Measurements from ENCODE around the gene PCDH18. TPM values are rescaled to one million over a fixed set of nuclear protein-coding genes. Genes with fewer than 3 reads are reported as not detected.

The PCDH18 gene
- total RNA-seq, 1 donor from 2014 or later = 1.2 TPM

DNA sequence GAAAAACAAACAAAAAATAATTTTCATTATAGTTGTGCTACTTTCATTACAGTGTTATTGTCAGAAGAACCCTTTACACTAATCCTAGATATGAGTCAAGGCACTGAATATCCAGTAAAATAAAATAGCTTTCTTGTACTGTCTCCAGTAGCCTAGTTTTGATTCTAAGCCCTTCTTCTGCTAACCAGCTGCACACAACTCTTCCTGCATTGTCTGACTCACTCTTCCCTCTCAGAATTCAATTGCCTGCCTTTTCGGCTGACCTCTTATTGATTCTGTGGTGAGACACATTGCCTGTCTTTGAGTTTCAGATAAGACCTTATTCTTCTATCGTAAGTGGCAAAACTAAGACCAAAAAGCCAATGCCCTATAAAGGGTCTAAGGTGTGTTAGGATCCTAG, 26.7 kb upstream of the PCDH18 start:
- TF ChIP-seq, protein P1, sequence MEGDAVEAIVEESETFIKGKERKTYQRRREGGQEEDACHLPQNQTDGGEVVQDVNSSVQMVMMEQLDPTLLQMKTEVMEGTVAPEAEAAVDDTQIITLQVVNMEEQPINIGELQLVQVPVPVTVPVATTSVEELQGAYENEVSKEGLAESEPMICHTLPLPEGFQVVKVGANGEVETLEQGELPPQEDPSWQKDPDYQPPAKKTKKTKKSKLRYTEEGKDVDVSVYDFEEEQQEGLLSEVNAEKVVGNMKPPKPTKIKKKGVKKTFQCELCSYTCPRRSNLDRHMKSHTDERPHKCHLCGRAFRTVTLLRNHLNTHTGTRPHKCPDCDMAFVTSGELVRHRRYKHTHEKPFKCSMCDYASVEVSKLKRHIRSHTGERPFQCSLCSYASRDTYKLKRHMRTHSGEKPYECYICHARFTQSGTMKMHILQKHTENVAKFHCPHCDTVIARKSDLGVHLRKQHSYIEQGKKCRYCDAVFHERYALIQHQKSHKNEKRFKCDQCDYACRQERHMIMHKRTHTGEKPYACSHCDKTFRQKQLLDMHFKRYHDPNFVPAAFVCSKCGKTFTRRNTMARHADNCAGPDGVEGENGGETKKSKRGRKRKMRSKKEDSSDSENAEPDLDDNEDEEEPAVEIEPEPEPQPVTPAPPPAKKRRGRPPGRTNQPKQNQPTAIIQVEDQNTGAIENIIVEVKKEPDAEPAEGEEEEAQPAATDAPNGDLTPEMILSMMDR (IDR thresholded peaks at IDR 0.05; ENCODE audit: insufficient read depth, low read length, poor library complexity, severe bottlenecking) = no peak
- DNase-seq (ENCODE audit: low read depth) = no peak

DNA sequence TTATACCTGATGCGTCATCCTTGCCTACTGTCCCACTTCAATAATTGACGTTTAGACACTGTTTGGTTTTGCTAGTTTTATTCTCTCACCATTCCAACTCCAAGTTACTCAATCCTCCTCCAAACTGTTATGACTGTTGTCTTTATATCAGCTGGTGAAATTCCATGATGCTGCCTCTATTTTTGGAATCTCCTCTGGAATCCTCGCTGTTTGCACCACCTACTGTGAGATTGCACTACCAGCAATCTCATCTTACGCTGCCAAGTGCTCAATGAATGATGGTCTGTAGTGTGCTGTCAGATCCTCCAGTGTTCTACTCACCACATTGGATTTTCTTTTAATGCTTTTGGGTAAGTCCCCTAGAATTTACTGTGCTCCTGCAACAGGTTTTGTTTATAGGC, 13.2 kb upstream of the PCDH18 start:
- H3K27me3 ChIP-seq (ENCODE audit: control insufficient read depth, insufficient read depth, low read length) = no peaks in the 10 kb centered on the region
- no peak overlapping the region for H3K4me3 ChIP-seq (ENCODE audit: low read depth, low read length)
- no peaks in the 10 kb centered on the region for H3K36me3 ChIP-seq (ENCODE audit: control insufficient read depth, insufficient read depth, low read length)
- no peak for DNase-seq (ENCODE audit: low read depth)
- TF ChIP-seq, protein P1 (IDR thresholded peaks at IDR 0.05; ENCODE audit: insufficient read depth, low read length, poor library complexity, severe bottlenecking) = no peak

More for the DNA sequence above, 26.7 kb upstream of the PCDH18 start:
- Histone ChIP-seq H3K4me3 (ENCODE audit: low read depth, low read length) (no peak overlapping the region), H3K27me3 (ENCODE audit: control insufficient read depth, insufficient read depth, low read length) (no peaks in the 10 kb centered on the region), H3K36me3 (ENCODE audit: control insufficient read depth, insufficient read depth, low read length) (no peaks in the 10 kb centered on the region)

DNA sequence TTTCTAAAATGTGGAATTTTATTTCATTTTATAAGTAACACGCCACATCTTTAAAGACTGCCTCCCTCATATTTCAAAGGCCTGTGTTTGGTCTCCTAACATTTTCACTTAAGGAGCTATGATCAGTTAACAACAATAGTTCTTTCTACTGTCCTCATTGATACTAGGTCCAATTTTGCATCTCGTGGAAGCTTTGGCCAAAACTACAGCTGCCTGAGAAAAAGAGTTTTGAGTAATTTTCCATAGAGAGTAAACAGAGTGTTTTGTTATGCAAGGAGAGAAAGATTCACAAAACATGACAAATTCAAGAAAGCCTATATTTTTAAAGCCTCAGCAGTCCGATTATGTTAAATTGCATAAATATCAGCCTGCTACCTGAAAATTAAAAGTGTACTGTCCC, 11.4 kb upstream of the PCDH18 start:
- DNase-seq (ENCODE audit: low read depth) = no peak
- Histone ChIP-seq H3K4me3 (ENCODE audit: low read depth, low read length) (no peak overlapping the region), H3K27me3 (ENCODE audit: control insufficient read depth, insufficient read depth, low read length) (no peaks in the 10 kb centered on the region), H3K36me3 (ENCODE audit: control insufficient read depth, insufficient read depth, low read length) (no peaks in the 10 kb centered on the region)
- TF ChIP-seq, protein P1 (IDR thresholded peaks at IDR 0.05; ENCODE audit: insufficient read depth, low read length, poor library complexity, severe bottlenecking) = no peak

DNA sequence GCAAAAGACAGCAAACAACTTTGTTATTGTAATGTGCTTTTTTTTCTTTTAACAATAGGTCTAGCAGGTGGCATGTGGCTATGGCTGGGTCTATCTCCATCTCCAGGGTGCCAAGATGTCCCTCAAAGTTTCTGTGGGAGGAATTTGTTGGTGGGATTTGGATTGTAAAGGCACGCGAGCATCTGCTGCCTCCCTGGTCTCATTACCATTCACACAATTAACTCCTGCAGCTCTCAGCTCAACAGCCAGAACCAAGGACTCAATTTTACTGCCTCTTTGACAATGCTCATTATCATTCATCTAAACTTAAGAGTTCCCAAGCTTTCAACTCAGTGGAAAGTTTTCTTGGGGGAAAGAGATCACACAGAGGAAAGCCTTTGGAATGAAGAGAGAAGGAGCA, 10.9 kb upstream of the PCDH18 start:
- H3K36me3 ChIP-seq (ENCODE audit: control insufficient read depth, insufficient read depth, low read length) = no peaks in the 10 kb centered on the region
- H3K27me3 ChIP-seq (ENCODE audit: control insufficient read depth, insufficient read depth, low read length) = no peaks in the 10 kb centered on the region
- no peak overlapping the region for H3K4me3 ChIP-seq (ENCODE audit: low read depth, low read length)
- TF ChIP-seq, protein P1 (IDR thresholded peaks at IDR 0.05; ENCODE audit: insufficient read depth, low read length, poor library complexity, severe bottlenecking) = no peak
- DNase-seq (ENCODE audit: low read depth) = no peak

DNA sequence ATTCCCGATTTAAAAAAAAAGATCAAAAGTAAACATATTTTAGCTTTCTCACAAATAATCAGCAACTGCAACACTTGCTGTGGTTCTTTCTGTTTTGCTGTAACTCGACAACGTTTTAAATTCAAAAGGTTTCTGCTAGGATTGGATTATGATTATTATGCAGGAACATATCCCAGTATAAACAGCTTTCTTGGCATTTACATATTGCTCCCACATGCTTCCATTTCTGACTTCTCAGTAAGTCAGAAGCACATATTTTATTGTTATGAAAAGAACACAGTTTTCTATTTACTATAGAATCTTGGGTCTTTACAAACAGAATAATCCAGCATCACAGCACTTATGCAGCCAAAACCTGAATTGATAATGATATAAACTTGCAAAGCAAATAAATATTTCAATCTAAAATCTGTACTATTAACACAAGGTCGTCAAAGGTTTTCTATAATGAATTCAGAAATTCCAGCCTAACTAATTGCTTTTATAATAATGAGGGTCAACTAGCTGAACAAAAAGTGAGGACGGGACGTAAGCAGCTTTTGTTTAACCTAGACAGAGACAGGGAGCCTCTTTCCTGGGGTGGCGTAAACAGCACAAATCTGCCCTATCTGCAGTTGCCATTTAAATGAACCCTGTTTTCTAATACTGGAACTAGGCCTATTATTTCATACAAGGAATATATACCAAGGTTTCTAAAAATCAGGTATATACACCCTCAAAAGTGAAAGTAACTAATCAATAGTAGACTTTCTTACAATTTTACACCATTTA, 9.8 kb upstream of the PCDH18 start:
- no peak for DNase-seq (ENCODE audit: low read depth)
- TF ChIP-seq, protein P1 (IDR thresholded peaks at IDR 0.05; ENCODE audit: insufficient read depth, low read length, poor library complexity, severe bottlenecking) = no peak
- H3K4me3 ChIP-seq (ENCODE audit: low read depth, low read length) = no peak overlapping the region
- no peaks in the 10 kb centered on the region for H3K36me3 ChIP-seq (ENCODE audit: control insufficient read depth, insufficient read depth, low read length)
- H3K27me3 ChIP-seq (ENCODE audit: control insufficient read depth, insufficient read depth, low read length) = no peaks in the 10 kb centered on the region

DNA sequence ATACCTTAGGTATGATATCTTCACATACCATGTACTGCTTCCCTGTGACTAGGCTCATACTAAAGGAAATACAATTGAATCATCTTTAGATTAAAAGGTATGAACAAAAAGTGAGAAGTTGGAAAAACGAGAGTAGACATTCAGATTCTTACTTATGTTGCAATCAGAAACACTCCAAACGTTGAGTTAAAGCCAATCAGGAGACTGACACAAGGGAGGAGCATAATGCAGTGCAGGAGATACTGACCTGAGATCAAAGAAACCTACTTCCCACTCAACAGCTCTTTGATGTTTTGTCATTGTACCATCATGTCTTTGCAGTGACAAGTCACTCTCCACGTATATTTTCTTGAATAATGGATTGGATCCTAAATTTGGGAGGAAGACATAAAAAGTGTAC, 8.9 kb upstream of the PCDH18 start:
- TF ChIP-seq, protein P1 (IDR thresholded peaks at IDR 0.05; ENCODE audit: insufficient read depth, low read length, poor library complexity, severe bottlenecking) = no peak
- Histone ChIP-seq H3K36me3 (ENCODE audit: control insufficient read depth, insufficient read depth, low read length) (no peaks in the 10 kb centered on the region), H3K27me3 (ENCODE audit: control insufficient read depth, insufficient read depth, low read length) (no peaks in the 10 kb centered on the region), H3K4me3 (ENCODE audit: low read depth, low read length) (no peak overlapping the region)
- no peak for DNase-seq (ENCODE audit: low read depth)
